ENCODE measurements around the gene FLRT2.

FLRT2 gene

GRCh38 chr14:85644211-85644610 is 114.3 kb downstream of the FLRT2 start:
- TF ChIP-seq ZFX (IDR thresholded peaks at IDR 0.05) (no peak), CTCF (conservative IDR thresholded peaks at IDR 0.05) (no peak)
- H3K27ac ChIP-seq: no peak overlapping the region

GRCh38 chr14:85653029-85653428 is 123.1 kb downstream of the FLRT2 start:
- TF ChIP-seq ZFX (IDR thresholded peaks at IDR 0.05) (no peak), CTCF (conservative IDR thresholded peaks at IDR 0.05) (no peak)
- H3K27ac ChIP-seq: no peak overlapping the region

- no peak for TF ChIP-seq CTCF (conservative IDR thresholded peaks at IDR 0.05)
- TF ChIP-seq ZFX (IDR thresholded peaks at IDR 0.05): no peak
Observed at GRCh38 chr14:85660243-85660922, 130.4 kb downstream of the FLRT2 start.

GRCh38 chr14:85662096-85662495 is 132.2 kb downstream of the FLRT2 start:
- no peak for TF ChIP-seq ZFX (IDR thresholded peaks at IDR 0.05)
- TF ChIP-seq CTCF (conservative IDR thresholded peaks at IDR 0.05): no peak

More at GRCh38 chr14:85660243-85660922, 130.4 kb downstream of the FLRT2 start:
- H3K27ac ChIP-seq: no peak overlapping the region

GRCh38 chr14:85663256-85663655 is 133.3 kb downstream of the FLRT2 start:
- TF ChIP-seq ZFX (IDR thresholded peaks at IDR 0.05) (no peak), CTCF (conservative IDR thresholded peaks at IDR 0.05) (no peak)
- no peak overlapping the region for H3K27ac ChIP-seq

More at GRCh38 chr14:85662096-85662495, 132.2 kb downstream of the FLRT2 start:
- no peak overlapping the region for H3K27ac ChIP-seq

GRCh38 chr14:85663667-85664066 is 133.7 kb downstream of the FLRT2 start:
- no peak overlapping the region for H3K27ac ChIP-seq
- TF ChIP-seq CTCF (conservative IDR thresholded peaks at IDR 0.05): no peak
- no peak for TF ChIP-seq ZFX (IDR thresholded peaks at IDR 0.05)

- no peak overlapping the region for H3K27ac ChIP-seq
- no peak for TF ChIP-seq ZFX (IDR thresholded peaks at IDR 0.05)
- no peak for TF ChIP-seq CTCF (conservative IDR thresholded peaks at IDR 0.05)
Observed at GRCh38 chr14:85675957-85676356, 146.0 kb downstream of the FLRT2 start.

Data from C4-2B (cell line).